ENCODE data around the gene DOCK10.
"Not testable (repeated sequence)": the region's sequence is repeated elsewhere in the genome, so short reads cannot be mapped to it uniquely, and the experiment has no call there.

Gene DOCK10

GRCh38 chr2:224952936-224953657, 89.2 kb downstream of the DOCK10 start:
- H3K27ac ChIP-seq: no peak overlapping the region
- DNase-seq (ENCODE audit: low read depth, low spot score): no peak

- H3K27ac ChIP-seq: no peak overlapping the region
- no peak for DNase-seq (ENCODE audit: low read depth, low spot score)
Observed at GRCh38 chr2:224951723-224952481, 90.4 kb downstream of the DOCK10 start.

- no peak overlapping the region for H3K27ac ChIP-seq
- no peak for DNase-seq (ENCODE audit: low read depth, low spot score)
Observed at GRCh38 chr2:224948859-224949258, 93.4 kb downstream of the DOCK10 start.

- no peak overlapping the region for H3K27ac ChIP-seq
Observed at GRCh38 chr2:224948005-224948404, 94.3 kb downstream of the DOCK10 start.

GRCh38 chr2:224947566-224947965, 94.7 kb downstream of the DOCK10 start:
- no peak overlapping the region for H3K27ac ChIP-seq
- DNase-seq (ENCODE audit: low read depth, low spot score): no peak

More at GRCh38 chr2:224948005-224948404, 94.3 kb downstream of the DOCK10 start:
- DNase-seq (ENCODE audit: low read depth, low spot score): no peak

GRCh38 chr2:224946895-224947294, 95.4 kb downstream of the DOCK10 start:
- DNase-seq (ENCODE audit: low read depth, low spot score): no peak
- H3K27ac ChIP-seq: peak overlapping the region; percentile 17

GRCh38 chr2:224944707-224945547, 97.3 kb downstream of the DOCK10 start:
- no peak overlapping the region for H3K27ac ChIP-seq
- DNase-seq (ENCODE audit: low read depth, low spot score): no peak

- DNase-seq (ENCODE audit: low read depth, low spot score); H3K27ac ChIP-seq: not testable (repeated sequence)
Observed at GRCh38 chr2:224943601-224944041, 98.6 kb downstream of the DOCK10 start.

GRCh38 chr2:224941960-224942359, 100.3 kb downstream of the DOCK10 start:
- no peak overlapping the region for H3K27ac ChIP-seq
- no peak for DNase-seq (ENCODE audit: low read depth, low spot score)

- no peak for DNase-seq (ENCODE audit: low read depth, low spot score)
- no peak overlapping the region for H3K27ac ChIP-seq
Observed at GRCh38 chr2:224940618-224941017, 101.7 kb downstream of the DOCK10 start.

GRCh38 chr2:224938651-224939182, 103.6 kb downstream of the DOCK10 start:
- no peak overlapping the region for H3K27ac ChIP-seq
- DNase-seq (ENCODE audit: low read depth, low spot score): no peak

- no peak overlapping the region for H3K27ac ChIP-seq
- DNase-seq (ENCODE audit: low read depth, low spot score): no peak
Observed at GRCh38 chr2:224937887-224938286, 104.4 kb downstream of the DOCK10 start.

- H3K27ac ChIP-seq: no peak overlapping the region
- DNase-seq (ENCODE audit: low read depth, low spot score): no peak
Observed at GRCh38 chr2:224934526-224935188, 107.6 kb downstream of the DOCK10 start.

GRCh38 chr2:224933431-224933830, 108.8 kb downstream of the DOCK10 start:
- no peak overlapping the region for H3K27ac ChIP-seq
- DNase-seq (ENCODE audit: low read depth, low spot score): no peak

GRCh38 chr2:224932522-224932921, 109.7 kb downstream of the DOCK10 start:
- H3K27ac ChIP-seq: no peak overlapping the region
- no peak for DNase-seq (ENCODE audit: low read depth, low spot score)

- DNase-seq (ENCODE audit: low read depth, low spot score): no peak
- no peak overlapping the region for H3K27ac ChIP-seq
Observed at GRCh38 chr2:224931956-224932355, 110.3 kb downstream of the DOCK10 start.

GRCh38 chr2:224930990-224931389, 111.3 kb downstream of the DOCK10 start:
- H3K27ac ChIP-seq: no peak overlapping the region
- no peak for DNase-seq (ENCODE audit: low read depth, low spot score)

- DNase-seq (ENCODE audit: low read depth, low spot score): no peak
- no peak overlapping the region for H3K27ac ChIP-seq
Observed at GRCh38 chr2:224930124-224930523, 112.1 kb downstream of the DOCK10 start.

GRCh38 chr2:224929512-224929911, 112.8 kb downstream of the DOCK10 start:
- no peak overlapping the region for H3K27ac ChIP-seq

GRCh38 chr2:224927646-224928173, 114.6 kb downstream of the DOCK10 start:
- no peak for DNase-seq (ENCODE audit: low read depth, low spot score)
- no peak overlapping the region for H3K27ac ChIP-seq

More at GRCh38 chr2:224929512-224929911, 112.8 kb downstream of the DOCK10 start:
- no peak for DNase-seq (ENCODE audit: low read depth, low spot score)

All from epithelial cell of prostate (primary cell).